GM23248 (cell line): ENCODE results near the gene STK16. TPM values are rescaled to one million over a fixed set of nuclear protein-coding genes. Genes with fewer than 3 reads are reported as not detected.

Experiments
- DNase-seq: peaks from one replicate; pipeline ENCODE4 v3.0.0-alpha.2; 2015
- H2AFZ ChIP-seq: fragments of 200-600 bp; sonication (generic); 2 replicates; pipeline ENCODE4 v1.6.1; 2016; ENCODE audit warnings: antibody characterized with exemption
- H3F3A ChIP-seq: fragments of 200-600 bp; sonication (generic); 2 replicates; pipeline ENCODE4 v1.6.1; 2016; ENCODE audit warnings: mild to moderate bottlenecking, antibody characterized with exemption, mixed run types; ENCODE audit not compliant: insufficient read depth
- H3K27ac ChIP-seq: fragments of 200-600 bp; sonication (generic); 2 replicates; pipeline ENCODE4 v1.5.1; 2016; ENCODE audit warnings: mild to moderate bottlenecking
- H3K27me3 ChIP-seq: fragments of 200-600 bp; sonication (generic); replicated peaks from 2 replicates; pipeline ENCODE4 v1.6.1; 2016; ENCODE audit warnings: mild to moderate bottlenecking; ENCODE audit not compliant: insufficient read depth
- H3K36me3 ChIP-seq: fragments of 200-600 bp; sonication (generic); 2 replicates; pipeline ENCODE4 v1.6.1; 2016; ENCODE audit warnings: low read depth, mild to moderate bottlenecking
- H3K4me1 ChIP-seq: fragments of 200-600 bp; sonication (generic); 2 replicates; pipeline ENCODE4 v1.6.1; 2016; ENCODE audit warnings: mild to moderate bottlenecking; ENCODE audit not compliant: insufficient read depth
- H3K4me2 ChIP-seq: fragments of 200-600 bp; sonication (generic); one replicate; pipeline ENCODE4 v1.6.1; 2016; ENCODE audit warnings: mild to moderate bottlenecking; ENCODE audit not compliant: unreplicated experiment
- H3K4me3 ChIP-seq: fragments of 200-600 bp; sonication (generic); 2 replicates; pipeline ENCODE4 v1.5.1; 2016; ENCODE audit warnings: mild to moderate bottlenecking
- H3K79me2 ChIP-seq: fragments of 200-600 bp; sonication (generic); 2 replicates; pipeline ENCODE4 v1.6.1; 2016; ENCODE audit warnings: mild to moderate bottlenecking; ENCODE audit not compliant: insufficient read depth
- H3K9ac ChIP-seq: fragments of 200-600 bp; sonication (generic); 2 replicates; pipeline ENCODE4 v1.6.1; 2016; ENCODE audit warnings: mild to moderate bottlenecking
- H3K9me2 ChIP-seq: fragments of 200-600 bp; sonication (generic); 2 replicates; pipeline ENCODE4 v1.6.1; 2016; ENCODE audit warnings: mixed run types, mild to moderate bottlenecking, moderate library complexity; ENCODE audit not compliant: insufficient read depth
- H3K9me3 ChIP-seq: fragments of 200-600 bp; sonication (generic); one replicate; pipeline ENCODE4 v1.6.1; 2017; ENCODE audit warnings: low read depth
- H4K20me1 ChIP-seq: fragments of 200-600 bp; sonication (generic); 2 replicates; pipeline ENCODE4 v1.6.0; 2016; ENCODE audit not compliant: insufficient read depth
- EZH2 ChIP-seq: fragments of 200-600 bp; sonication (generic); IDR thresholded peaks from 2 replicates; pipeline ENCODE4 v1.6.1; 2018; ENCODE audit warnings: antibody characterized with exemption, mild to moderate bottlenecking; ENCODE audit not compliant: insufficient read depth, poor library complexity, severe bottlenecking
- EZH2phosphoT487 ChIP-seq: fragments of 200-600 bp; sonication (generic); IDR thresholded peaks from 2 replicates; pipeline ENCODE4 v1.6.1; 2018; ENCODE audit warnings: antibody characterized with exemption, moderate library complexity, mild to moderate bottlenecking, low read depth; ENCODE audit not compliant: insufficient read depth
- WGBS, 2 experiments: methylation state at CpG; one replicate each; pipeline ENCODE4 v1.1.6; 2015 to 2017; ENCODE audit warnings: low lambda C conversion rate in 2 of 2, low coverage in 1 of 2; ENCODE audit errors: missing lambda C conversion rate in 2 of 2; 5-methylcytosine and 5-hydroxymethylcytosine counted together
- in situ Hi-C: fragments of 300-500 bp; cut with MboI; formaldehyde crosslinking; loops from 2 replicates; pipeline ENCODE4 v1.15.0; 2020
- polyA plus RNA-seq: library from polyadenylated mRNA; unstranded; fragments of >200 nt; fragmentation: Nextera tagmentation; extraction: Ambion mirVana; gene quantifications from 2 replicates; pipeline ENCODE4 v1.2.1, GENCODE V29; 2016
- total RNA-seq: library from RNA; depleted of rRNA; stranded (reverse); fragments of >200 nt; shearing (Covaris generic); gene quantifications from 2 replicates; pipeline ENCODE4 v1.2.3, GENCODE V29; 2014

STK16 gene
- total and polyA plus RNA-seq, 2 experiments from 2014 or later: 7.2 to 16.0 TPM

DNA sequence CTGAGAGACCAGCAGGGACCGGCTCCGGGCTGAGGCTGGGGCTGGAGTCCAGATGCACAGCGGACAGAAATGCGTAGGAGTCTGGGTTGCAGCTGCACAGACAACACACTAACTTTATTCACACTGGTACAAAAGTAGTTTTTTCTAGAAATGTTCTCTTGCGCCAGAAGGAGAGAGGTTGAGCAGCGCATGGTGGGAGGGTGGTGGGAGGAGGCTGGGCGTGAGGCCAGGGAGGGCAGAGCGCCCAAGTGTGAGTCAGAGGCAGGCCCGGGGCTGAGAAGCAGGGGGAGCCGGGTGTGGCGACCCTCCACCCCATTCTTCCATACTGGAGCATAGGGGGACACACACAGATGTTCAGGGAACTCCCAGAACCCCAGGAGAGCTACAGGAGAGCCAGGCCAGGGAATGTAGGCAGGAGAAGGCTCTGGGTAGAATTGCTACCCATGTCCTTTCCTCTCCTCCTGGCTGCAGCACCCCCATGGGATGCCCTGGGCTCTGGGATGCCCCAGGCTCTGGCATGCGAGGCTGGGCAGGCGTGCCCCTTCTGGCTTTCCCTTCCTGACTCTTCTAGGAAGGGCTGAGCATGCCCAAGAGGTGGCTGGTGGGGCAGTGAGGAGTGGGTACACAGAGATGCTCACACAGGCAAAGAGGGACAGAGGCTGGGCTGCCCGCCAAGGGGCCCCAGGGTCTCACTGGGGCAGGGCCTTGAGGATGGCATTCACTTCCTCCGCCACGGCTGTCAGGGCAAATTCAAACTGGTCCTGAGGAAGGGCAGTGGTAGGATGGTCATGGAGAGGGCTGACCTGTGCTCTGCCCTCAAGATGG is 44.5 kb downstream of the STK16 start:
- peak; percentile 91 for DNase-seq
- 5 to 10% methylated on average over 13 to 16 of the region's 16 CpGs for WGBS, 2 experiments
- Histone ChIP-seq H4K20me1 (no peaks in the 10 kb centered on the region), H3K4me3 (no peak overlapping the region), H3K79me2 (no peaks in the 10 kb centered on the region), H3K9me3 (no peaks in the 10 kb centered on the region), H3K27ac (peak overlapping the region; percentile 63), H2AFZ (no peak overlapping the region), H3K27me3 (no peaks in the 10 kb centered on the region), H3K36me3 (no peaks in the 10 kb centered on the region), H3K4me1 (peaks cover 22% of the 10 kb centered on the region), H3K9me2 (no peaks in the 10 kb centered on the region), H3F3A (peaks cover 8% of the 10 kb centered on the region), H3K9ac (peak overlapping the region; percentile 22; the same call in 1 of the 2 replicates), H3K4me2 (peak overlapping the region; percentile 30)
- in situ Hi-C loops: no loop called here
- TF ChIP-seq EZH2 (no peak), EZH2phosphoT487 (no peak)

DNA sequence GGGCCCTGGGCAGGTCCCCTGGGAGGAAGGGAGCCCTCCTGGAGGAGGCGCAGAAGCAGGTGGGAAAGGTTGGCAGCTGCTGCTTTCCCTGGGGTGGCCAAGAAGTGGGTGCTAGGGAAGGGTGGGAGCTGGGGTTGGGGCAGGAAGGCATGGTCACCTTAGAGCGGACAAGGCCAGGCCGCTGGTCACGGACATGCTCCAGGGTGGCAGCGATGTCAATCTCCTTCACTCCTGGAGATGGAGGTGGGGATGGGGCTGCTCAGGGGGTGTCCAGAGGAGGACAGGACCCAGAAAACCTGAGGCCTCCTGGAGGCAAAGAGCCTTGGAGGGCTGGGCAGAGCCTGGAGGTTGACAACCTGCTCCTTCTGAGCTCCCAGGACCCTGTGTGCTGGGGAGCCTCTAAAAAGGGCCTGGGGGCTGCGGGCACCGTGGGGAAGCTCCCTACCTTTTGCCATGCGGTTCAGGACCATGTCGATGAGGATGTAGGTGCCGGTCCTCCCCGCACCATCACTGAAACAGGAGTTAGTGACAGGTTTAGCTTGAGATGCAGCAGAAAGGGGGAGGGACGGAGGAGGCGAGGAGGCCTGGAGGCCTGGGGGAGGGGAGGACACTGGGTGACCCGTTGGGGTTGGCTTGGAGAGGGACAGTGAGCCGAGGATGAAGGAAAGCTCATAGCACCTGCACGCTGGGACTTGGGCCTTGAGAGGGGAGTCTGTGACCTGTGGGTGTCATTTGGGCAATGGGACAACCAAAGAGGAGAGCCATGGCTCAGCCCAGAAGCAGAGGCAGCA is 45.3 kb downstream of the STK16 start:
- Histone ChIP-seq H3K36me3 (no peaks in the 10 kb centered on the region), H3K79me2 (no peaks in the 10 kb centered on the region), H2AFZ (no peak overlapping the region), H3K27me3 (no peaks in the 10 kb centered on the region), H3K4me2 (no peak overlapping the region), H3K27ac (no peak overlapping the region), H3K9me3 (no peaks in the 10 kb centered on the region), H3K9me2 (no peaks in the 10 kb centered on the region), H3K4me3 (no peak overlapping the region), H3K9ac (no peak overlapping the region), H3F3A (peaks cover 8% of the 10 kb centered on the region), H3K4me1 (peaks cover 22% of the 10 kb centered on the region), H4K20me1 (no peaks in the 10 kb centered on the region)
- no peak for TF ChIP-seq EZH2
- TF ChIP-seq EZH2phosphoT487: no peak
- DNase-seq: no peak
- in situ Hi-C loops: no loop called here
- WGBS, 2 experiments: 80 to 87% methylated on average over 15 to 16 of the region's 16 CpGs

DNA sequence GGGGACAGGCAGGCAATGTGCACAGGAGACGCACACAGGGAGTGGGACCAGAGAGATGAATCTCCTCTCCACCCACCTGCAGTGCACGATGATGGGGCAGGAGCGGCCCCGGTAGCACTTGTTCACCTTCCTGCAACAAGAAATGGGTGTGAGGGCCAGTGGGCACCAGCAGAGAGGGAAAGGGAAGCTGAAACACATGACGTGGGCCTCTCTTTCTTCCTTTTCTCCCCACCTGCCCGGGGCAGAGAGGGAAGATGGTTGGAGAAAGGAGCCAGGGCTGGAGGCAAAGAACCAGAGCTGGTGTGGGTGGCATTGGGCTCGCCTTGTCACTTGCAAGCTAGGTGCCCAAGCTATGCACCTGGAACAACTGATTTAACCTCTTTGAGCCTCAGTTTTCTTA is 46.1 kb downstream of the STK16 start:
- peaks cover 18% of the 10 kb centered on the region for H3K4me1 ChIP-seq
- H3K4me2 ChIP-seq: no peak overlapping the region
- H4K20me1 ChIP-seq: no peaks in the 10 kb centered on the region
- in situ Hi-C loops: no loop called here
- no peaks in the 10 kb centered on the region for H3K36me3 ChIP-seq
- H3F3A ChIP-seq: peaks cover 8% of the 10 kb centered on the region
- no peaks in the 10 kb centered on the region for H3K27me3 ChIP-seq
- no peak for DNase-seq
- H3K79me2 ChIP-seq: no peaks in the 10 kb centered on the region
- no peak for TF ChIP-seq EZH2phosphoT487
- no peak for TF ChIP-seq EZH2
- no peak overlapping the region for H2AFZ ChIP-seq
- WGBS, 2 experiments: 87 to 88% methylated on average over 7 of the region's 7 CpGs
- no peaks in the 10 kb centered on the region for H3K9me3 ChIP-seq
- H3K4me3 ChIP-seq: no peak overlapping the region
- no peak overlapping the region for H3K9ac ChIP-seq
- H3K9me2 ChIP-seq: no peaks in the 10 kb centered on the region
- no peak overlapping the region for H3K27ac ChIP-seq

DNA sequence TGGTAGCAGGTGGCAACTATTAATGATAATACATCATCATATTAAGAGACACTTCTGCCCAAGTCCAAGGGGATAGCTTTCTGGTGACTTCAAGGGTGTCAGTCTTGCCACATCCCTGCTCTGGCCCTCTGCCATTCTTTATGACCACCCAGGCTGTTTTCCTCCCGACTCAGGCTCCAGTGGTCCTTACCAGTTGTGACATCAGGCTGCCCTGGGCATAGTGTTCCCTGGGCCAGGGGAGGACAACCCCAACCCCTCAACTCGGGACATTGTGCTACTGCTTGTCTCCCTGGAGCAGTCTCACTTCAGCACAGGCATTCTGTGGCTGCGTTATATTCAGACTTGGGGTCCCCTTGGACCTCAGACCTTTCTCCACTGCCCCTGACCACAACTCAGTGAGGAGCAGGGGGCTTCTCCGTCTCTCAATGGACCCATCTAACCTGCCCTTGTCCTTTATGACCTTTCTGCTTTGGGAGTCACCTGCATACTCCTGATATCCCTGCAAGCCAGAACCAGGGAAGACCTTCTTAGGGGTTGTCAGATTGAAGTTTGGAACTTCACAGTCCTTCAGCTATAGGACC is 46.7 kb downstream of the STK16 start:
- no peak for DNase-seq
- Histone ChIP-seq H3K9me3 (no peaks in the 10 kb centered on the region), H3K27ac (no peak overlapping the region), H3K79me2 (no peaks in the 10 kb centered on the region), H2AFZ (no peak overlapping the region), H3K27me3 (no peaks in the 10 kb centered on the region), H3K9ac (no peak overlapping the region), H3K4me1 (peaks cover 12% of the 10 kb centered on the region), H3K9me2 (no peaks in the 10 kb centered on the region), H4K20me1 (no peaks in the 10 kb centered on the region), H3K4me2 (no peak overlapping the region), H3F3A (peaks cover 8% of the 10 kb centered on the region), H3K4me3 (no peak overlapping the region), H3K36me3 (no peaks in the 10 kb centered on the region)
- WGBS, 2 experiments: 62 to 67% methylated on average over 4 of the region's 4 CpGs
- no peak for TF ChIP-seq EZH2phosphoT487
- TF ChIP-seq EZH2: no peak
- in situ Hi-C loops: no loop called here
